GM23248 (cell line): Measurements from ENCODE around the gene CCR3. TPM values are rescaled to one million over a fixed set of nuclear protein-coding genes. Genes with fewer than 3 reads are reported as not detected.

Experiments
- DNase-seq: peaks from one replicate; pipeline ENCODE4 v3.0.0-alpha.2; 2015
- H2AFZ ChIP-seq: fragments of 200-600 bp; sonication (generic); 2 replicates; pipeline ENCODE4 v1.6.1; 2016; ENCODE audit warnings: antibody characterized with exemption
- H3F3A ChIP-seq: fragments of 200-600 bp; sonication (generic); 2 replicates; pipeline ENCODE4 v1.6.1; 2016; ENCODE audit warnings: mild to moderate bottlenecking, antibody characterized with exemption, mixed run types; ENCODE audit not compliant: insufficient read depth
- H3K27ac ChIP-seq: fragments of 200-600 bp; sonication (generic); 2 replicates; pipeline ENCODE4 v1.5.1; 2016; ENCODE audit warnings: mild to moderate bottlenecking
- H3K27me3 ChIP-seq: fragments of 200-600 bp; sonication (generic); replicated peaks from 2 replicates; pipeline ENCODE4 v1.6.1; 2016; ENCODE audit warnings: mild to moderate bottlenecking; ENCODE audit not compliant: insufficient read depth
- H3K36me3 ChIP-seq: fragments of 200-600 bp; sonication (generic); 2 replicates; pipeline ENCODE4 v1.6.1; 2016; ENCODE audit warnings: low read depth, mild to moderate bottlenecking
- H3K4me1 ChIP-seq: fragments of 200-600 bp; sonication (generic); 2 replicates; pipeline ENCODE4 v1.6.1; 2016; ENCODE audit warnings: mild to moderate bottlenecking; ENCODE audit not compliant: insufficient read depth
- H3K4me2 ChIP-seq: fragments of 200-600 bp; sonication (generic); one replicate; pipeline ENCODE4 v1.6.1; 2016; ENCODE audit warnings: mild to moderate bottlenecking; ENCODE audit not compliant: unreplicated experiment
- H3K4me3 ChIP-seq: fragments of 200-600 bp; sonication (generic); 2 replicates; pipeline ENCODE4 v1.5.1; 2016; ENCODE audit warnings: mild to moderate bottlenecking
- H3K79me2 ChIP-seq: fragments of 200-600 bp; sonication (generic); 2 replicates; pipeline ENCODE4 v1.6.1; 2016; ENCODE audit warnings: mild to moderate bottlenecking; ENCODE audit not compliant: insufficient read depth
- H3K9ac ChIP-seq: fragments of 200-600 bp; sonication (generic); 2 replicates; pipeline ENCODE4 v1.6.1; 2016; ENCODE audit warnings: mild to moderate bottlenecking
- H3K9me2 ChIP-seq: fragments of 200-600 bp; sonication (generic); 2 replicates; pipeline ENCODE4 v1.6.1; 2016; ENCODE audit warnings: mixed run types, mild to moderate bottlenecking, moderate library complexity; ENCODE audit not compliant: insufficient read depth
- H3K9me3 ChIP-seq: fragments of 200-600 bp; sonication (generic); one replicate; pipeline ENCODE4 v1.6.1; 2017; ENCODE audit warnings: low read depth
- H4K20me1 ChIP-seq: fragments of 200-600 bp; sonication (generic); 2 replicates; pipeline ENCODE4 v1.6.0; 2016; ENCODE audit not compliant: insufficient read depth
- EZH2 ChIP-seq: fragments of 200-600 bp; sonication (generic); IDR thresholded peaks from 2 replicates; pipeline ENCODE4 v1.6.1; 2018; ENCODE audit warnings: antibody characterized with exemption, mild to moderate bottlenecking; ENCODE audit not compliant: insufficient read depth, poor library complexity, severe bottlenecking
- EZH2phosphoT487 ChIP-seq: fragments of 200-600 bp; sonication (generic); IDR thresholded peaks from 2 replicates; pipeline ENCODE4 v1.6.1; 2018; ENCODE audit warnings: antibody characterized with exemption, moderate library complexity, mild to moderate bottlenecking, low read depth; ENCODE audit not compliant: insufficient read depth
- WGBS, 2 experiments: methylation state at CpG; one replicate each; pipeline ENCODE4 v1.1.6; 2015 to 2017; ENCODE audit warnings: low lambda C conversion rate in 2 of 2, low coverage in 1 of 2; ENCODE audit errors: missing lambda C conversion rate in 2 of 2; 5-methylcytosine and 5-hydroxymethylcytosine counted together
- in situ Hi-C: fragments of 300-500 bp; cut with MboI; formaldehyde crosslinking; loops from 2 replicates; pipeline ENCODE4 v1.15.0; 2020
- polyA plus RNA-seq: library from polyadenylated mRNA; unstranded; fragments of >200 nt; fragmentation: Nextera tagmentation; extraction: Ambion mirVana; gene quantifications from 2 replicates; pipeline ENCODE4 v1.2.1, GENCODE V29; 2016
- total RNA-seq: library from RNA; depleted of rRNA; stranded (reverse); fragments of >200 nt; shearing (Covaris generic); gene quantifications from 2 replicates; pipeline ENCODE4 v1.2.3, GENCODE V29; 2014

CCR3 gene
- total and polyA plus RNA-seq, 2 experiments from 2014 or later: not detected

DNA sequence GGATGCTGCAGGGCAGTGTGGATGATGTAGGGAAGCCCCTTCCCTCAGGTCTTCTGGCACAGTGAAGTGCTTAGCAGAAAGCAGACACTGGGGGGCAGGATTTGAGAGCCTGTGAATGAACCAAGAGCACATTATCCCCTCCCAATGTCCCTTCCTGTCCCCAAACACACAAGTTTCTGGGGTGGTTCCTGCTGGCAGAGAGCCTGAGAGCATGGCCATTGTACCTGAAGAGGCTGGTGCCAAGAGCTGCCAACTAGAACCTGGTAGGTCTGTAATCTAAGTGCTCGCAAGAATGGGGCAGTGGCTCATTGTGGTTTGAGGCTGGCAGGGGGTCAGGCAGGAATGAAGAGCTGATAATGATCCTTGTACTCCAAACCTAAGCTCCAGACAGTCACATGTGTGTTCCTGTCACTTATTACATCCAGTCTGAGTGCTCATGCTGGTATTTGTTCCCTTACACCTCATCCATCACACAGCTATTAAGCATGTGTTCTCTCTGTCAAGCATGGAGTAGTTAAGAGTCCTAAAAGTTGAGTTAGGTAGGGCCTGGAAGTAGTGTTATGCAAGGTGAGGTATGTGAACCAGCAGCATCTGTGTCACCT lies 27.4 kb upstream of the CCR3 start:
- DNase-seq: no peak
- H3K27me3 ChIP-seq: peaks cover 15% of the 10 kb centered on the region

GRCh38 chr3:46215810-46216414 lies 26.3 kb upstream of the CCR3 start:
- Histone ChIP-seq H3K9me2 (no peaks in the 10 kb centered on the region), H3K27ac (no peak overlapping the region), H3K9ac (no peak overlapping the region), H3K36me3 (no peaks in the 10 kb centered on the region), H4K20me1 (no peaks in the 10 kb centered on the region), H3K4me2 (no peak overlapping the region), H2AFZ (no peak overlapping the region), H3K4me1 (no peaks in the 10 kb centered on the region), H3K4me3 (no peak overlapping the region), H3K9me3 (no peaks in the 10 kb centered on the region), H3F3A (no peaks in the 10 kb centered on the region), H3K79me2 (no peaks in the 10 kb centered on the region), H3K27me3 (peaks cover 15% of the 10 kb centered on the region)
- in situ Hi-C loops: no loop called here
- TF ChIP-seq EZH2phosphoT487 (no peak), EZH2 (no peak)
- peak; percentile 59 for DNase-seq
- WGBS, 2 experiments: 0 to 3% methylated on average over 4 of the region's 4 CpGs

More for the DNA sequence above, 27.4 kb upstream of the CCR3 start:
- H3K27ac ChIP-seq: no peak overlapping the region
- no peaks in the 10 kb centered on the region for H4K20me1 ChIP-seq
- H3K9me3 ChIP-seq: no peaks in the 10 kb centered on the region
- H3K9ac ChIP-seq: no peak overlapping the region
- H2AFZ ChIP-seq: no peak overlapping the region
- whole genome bisulfite sequencing, 2 experiments: 92 to 100% methylated on average over 1 of the region's 1 CpG
- no peaks in the 10 kb centered on the region for H3F3A ChIP-seq
- H3K4me3 ChIP-seq: no peak overlapping the region
- peaks cover 3% of the 10 kb centered on the region; the same call in 1 of the 2 replicates for H3K4me1 ChIP-seq
- H3K79me2 ChIP-seq: no peaks in the 10 kb centered on the region
- H3K4me2 ChIP-seq: no peak overlapping the region
- in situ Hi-C loops: no loop called here
- H3K36me3 ChIP-seq: no peaks in the 10 kb centered on the region
- no peak for TF ChIP-seq EZH2
- TF ChIP-seq EZH2phosphoT487: no peak
- H3K9me2 ChIP-seq: no peaks in the 10 kb centered on the region

DNA sequence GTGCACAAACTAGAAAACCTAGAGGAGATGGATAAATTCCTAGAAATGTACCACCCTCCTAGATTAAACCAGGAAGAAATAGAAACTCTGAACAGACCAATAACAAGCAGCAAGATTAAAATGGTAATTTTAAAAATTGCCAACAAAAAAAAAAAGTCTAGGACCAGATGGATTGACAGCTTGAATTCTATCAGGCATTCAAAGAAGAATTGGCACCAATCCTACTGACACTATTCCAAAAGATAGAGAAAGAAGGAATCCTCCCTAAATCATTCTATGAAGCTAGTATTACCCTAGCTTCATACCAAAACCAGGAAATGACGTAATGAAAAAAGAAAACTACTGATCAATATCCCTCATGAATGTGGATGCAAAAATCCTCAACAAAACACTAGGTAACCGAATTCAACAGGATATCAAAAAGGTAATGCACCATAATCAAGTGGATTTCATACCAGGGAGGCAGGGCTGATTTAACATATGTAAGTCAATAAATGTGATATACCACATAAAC lies 24.0 kb upstream of the CCR3 start:
- H3K36me3 ChIP-seq: no peaks in the 10 kb centered on the region
- no peak overlapping the region for H3K4me3 ChIP-seq
- in situ Hi-C loops: no loop called here
- no peaks in the 10 kb centered on the region for H3K9me3 ChIP-seq
- H3F3A ChIP-seq: no peaks in the 10 kb centered on the region
- H3K79me2 ChIP-seq: no peaks in the 10 kb centered on the region
- H3K9me2 ChIP-seq: no peaks in the 10 kb centered on the region
- DNase-seq: no peak
- WGBS, 2 experiments: 38 to 43% methylated on average over 2 of the region's 2 CpGs
- H3K27me3 ChIP-seq: peaks cover 17% of the 10 kb centered on the region
- no peaks in the 10 kb centered on the region for H4K20me1 ChIP-seq
- no peak overlapping the region for H2AFZ ChIP-seq
- no peak overlapping the region for H3K4me2 ChIP-seq
- H3K27ac ChIP-seq: no peak overlapping the region
- no peaks in the 10 kb centered on the region for H3K4me1 ChIP-seq
- H3K9ac ChIP-seq: no peak overlapping the region
- TF ChIP-seq EZH2: no peak
- no peak for TF ChIP-seq EZH2phosphoT487

DNA sequence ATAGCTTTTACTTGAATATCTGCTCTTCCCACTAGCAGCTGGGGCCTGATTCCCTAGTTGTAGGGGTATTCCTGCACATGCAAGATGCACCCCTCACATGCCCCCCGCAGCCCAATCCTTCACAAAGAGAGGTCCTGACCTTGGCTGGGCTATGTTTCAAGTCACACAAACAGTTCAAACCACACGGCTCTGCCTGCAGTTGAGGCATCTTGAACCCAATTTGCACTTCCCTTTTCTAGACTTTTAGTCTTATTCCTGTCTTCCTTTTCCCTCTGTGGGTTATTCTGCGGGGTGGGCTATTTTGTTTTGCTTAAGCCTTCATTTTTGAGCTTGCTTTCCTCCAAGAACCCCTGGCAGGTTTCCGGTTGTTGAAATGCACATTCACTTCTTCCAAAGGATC lies 20.9 kb upstream of the CCR3 start:
- no peaks in the 10 kb centered on the region for H3K9me3 ChIP-seq
- WGBS, 2 experiments: 48 to 53% methylated on average over 4 of the region's 4 CpGs
- in situ Hi-C loops: no loop called here

More for the DNA sequence above, 20.9 kb upstream of the CCR3 start:
- Histone ChIP-seq H2AFZ (no peak overlapping the region), H3K4me1 (no peaks in the 10 kb centered on the region), H3K4me2 (no peak overlapping the region), H3K79me2 (no peaks in the 10 kb centered on the region), H4K20me1 (no peaks in the 10 kb centered on the region), H3K36me3 (no peaks in the 10 kb centered on the region), H3K9me2 (no peaks in the 10 kb centered on the region), H3K9ac (no peak overlapping the region), H3K4me3 (no peak overlapping the region), H3F3A (no peaks in the 10 kb centered on the region), H3K27ac (no peak overlapping the region), H3K27me3 (peaks cover 30% of the 10 kb centered on the region)
- TF ChIP-seq EZH2phosphoT487 (no peak), EZH2 (no peak)
- DNase-seq: no peak
